GM10266 (cell line): ENCODE measurements around the gene STXBP5L.

Experiments
- DNase-seq: peaks from one replicate; pipeline ENCODE4 v3.0.0; 2012; ENCODE audit errors: extremely low spot score
- TF ChIP-seq, protein P1 (sequence below): IDR thresholded peaks from 2 replicates; pipeline ENCODE4 v1.5.1; 2012; ENCODE audit warnings: mild to moderate bottlenecking, low read depth; ENCODE audit not compliant: control insufficient read depth, insufficient read depth; ENCODE audit errors: missing control alignments

The STXBP5L gene

GRCh38 chr3:120926146-120926545 is 18.1 kb downstream of the STXBP5L start:
- TF ChIP-seq, protein P1, sequence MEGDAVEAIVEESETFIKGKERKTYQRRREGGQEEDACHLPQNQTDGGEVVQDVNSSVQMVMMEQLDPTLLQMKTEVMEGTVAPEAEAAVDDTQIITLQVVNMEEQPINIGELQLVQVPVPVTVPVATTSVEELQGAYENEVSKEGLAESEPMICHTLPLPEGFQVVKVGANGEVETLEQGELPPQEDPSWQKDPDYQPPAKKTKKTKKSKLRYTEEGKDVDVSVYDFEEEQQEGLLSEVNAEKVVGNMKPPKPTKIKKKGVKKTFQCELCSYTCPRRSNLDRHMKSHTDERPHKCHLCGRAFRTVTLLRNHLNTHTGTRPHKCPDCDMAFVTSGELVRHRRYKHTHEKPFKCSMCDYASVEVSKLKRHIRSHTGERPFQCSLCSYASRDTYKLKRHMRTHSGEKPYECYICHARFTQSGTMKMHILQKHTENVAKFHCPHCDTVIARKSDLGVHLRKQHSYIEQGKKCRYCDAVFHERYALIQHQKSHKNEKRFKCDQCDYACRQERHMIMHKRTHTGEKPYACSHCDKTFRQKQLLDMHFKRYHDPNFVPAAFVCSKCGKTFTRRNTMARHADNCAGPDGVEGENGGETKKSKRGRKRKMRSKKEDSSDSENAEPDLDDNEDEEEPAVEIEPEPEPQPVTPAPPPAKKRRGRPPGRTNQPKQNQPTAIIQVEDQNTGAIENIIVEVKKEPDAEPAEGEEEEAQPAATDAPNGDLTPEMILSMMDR = no peak
- no peak for DNase-seq

GRCh38 chr3:120928991-120929390 is 21.0 kb downstream of the STXBP5L start:
- TF ChIP-seq, protein P1 = no peak
- DNase-seq = no peak

DNA sequence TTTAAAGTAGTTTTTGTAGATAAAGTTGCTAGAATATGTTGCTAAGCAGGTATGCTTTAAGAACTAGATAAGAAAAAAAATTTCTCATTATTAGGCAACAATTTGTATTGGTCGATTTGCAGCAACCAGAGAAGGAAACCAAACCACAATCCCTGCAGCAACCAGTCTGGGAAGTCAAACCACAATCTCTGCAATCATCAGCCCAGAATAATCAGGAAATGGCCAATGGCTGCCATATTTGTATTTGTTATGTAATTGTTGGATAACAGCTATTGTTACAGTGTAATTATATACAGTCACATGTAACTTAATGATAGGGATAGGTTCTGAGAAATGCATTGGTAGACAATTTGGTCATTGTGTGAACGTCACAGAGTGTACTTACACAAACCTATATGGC is 23.6 kb downstream of the STXBP5L start:
- TF ChIP-seq, protein P1 = no peak
- no peak for DNase-seq

- TF ChIP-seq, protein P1 = no peak
- DNase-seq = no peak
These were observed 48.1 kb downstream of the STXBP5L start for GRCh38 chr3:120956143-120956542.

- TF ChIP-seq, protein P1 = no peak
- DNase-seq = no peak
These were observed 74.8 kb downstream of the STXBP5L start for GRCh38 chr3:120982608-120983320.

DNA sequence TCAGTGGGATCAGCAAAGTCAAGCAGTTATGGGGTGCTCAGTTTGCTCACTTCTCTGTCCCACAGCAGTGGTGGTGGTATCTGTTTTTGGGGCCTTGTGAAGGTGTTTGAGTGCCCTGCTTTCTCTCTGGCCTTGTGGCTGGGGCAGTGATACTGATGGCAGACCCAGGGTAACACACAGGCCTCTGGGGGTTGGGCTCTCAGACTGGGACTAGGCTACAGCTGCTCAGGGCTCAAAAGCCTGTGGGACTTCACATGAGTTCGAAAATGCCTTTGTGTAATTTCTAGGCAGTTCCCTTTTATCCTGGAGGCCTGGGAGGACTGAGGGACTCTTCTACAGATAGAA is 75.3 kb downstream of the STXBP5L start:
- TF ChIP-seq, protein P1 = no peak
- no peak for DNase-seq

DNA sequence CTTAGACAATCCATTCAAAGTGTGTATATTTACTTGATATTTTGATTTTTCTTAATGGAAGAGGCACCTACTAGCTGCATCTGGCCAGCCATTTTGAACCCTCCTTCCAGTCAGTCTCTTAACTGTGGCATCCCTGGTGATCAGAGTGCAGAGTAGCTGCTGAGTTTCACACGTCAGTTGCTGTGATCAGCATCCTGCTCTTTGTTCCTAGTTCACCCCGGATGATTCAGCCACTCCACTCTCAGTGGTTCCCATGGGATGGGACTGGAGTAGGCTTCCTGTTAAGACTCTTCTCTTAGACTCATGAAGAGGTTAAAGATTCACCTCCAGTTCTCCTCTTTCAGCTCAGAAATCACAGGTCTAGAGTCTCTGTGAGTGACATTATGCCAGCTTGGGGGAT is 75.8 kb downstream of the STXBP5L start:
- TF ChIP-seq, protein P1 = no peak
- DNase-seq = no peak
